Measurements from ENCODE around the gene KIF1B. TPM values are rescaled to one million over a fixed set of nuclear protein-coding genes. Genes with fewer than 3 reads are reported as not detected.

KIF1B gene
- total and polyA plus RNA-seq, 2 donors from 2014 or later, result 8.0 to 46.4 TPM

DNA sequence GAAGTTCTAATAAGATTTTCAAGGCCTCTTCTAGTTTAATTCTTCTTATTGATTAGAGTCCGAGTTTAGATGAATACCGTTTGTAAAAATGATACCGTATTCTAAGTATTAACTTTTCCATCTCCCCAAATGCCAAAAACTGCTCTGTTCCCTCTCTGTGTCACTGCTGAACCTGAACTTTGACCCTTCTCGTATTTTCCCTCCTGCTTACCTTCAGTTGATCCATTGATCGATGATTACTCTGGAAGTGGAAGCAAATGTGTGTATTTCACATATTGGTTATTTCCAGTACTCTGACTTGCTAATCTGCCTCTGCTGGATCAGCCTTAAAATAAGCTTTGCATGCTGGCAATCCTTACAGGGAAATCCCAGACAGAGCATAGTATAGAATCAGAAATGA, 68.5 kb downstream of the KIF1B start:
- Histone ChIP-seq H3K4me1 (ENCODE audit: control insufficient read depth in 2 of 3, insufficient read depth in 2 of 3, low read depth in 1 of 3, low read length in 3 of 3) (no peaks in the 10 kb centered on the region), H3K9ac (ENCODE audit: low read length in 3 of 3) (no peak overlapping the region), H3K27ac (ENCODE audit: low read depth in 2 of 2, low read length in 2 of 2) (no peak overlapping the region), H3K4me3 (ENCODE audit: low read length in 3 of 3) (no peak overlapping the region), H3K36me3 (ENCODE audit: control insufficient read depth in 2 of 3, insufficient read depth in 3 of 3, low read length in 3 of 3) (peaks cover 8 to 31% (median 11%) of the 10 kb centered on the region in 3 donors), H3K27me3 (ENCODE audit: control insufficient read depth, insufficient read depth, low read length) (no peaks in the 10 kb centered on the region), H3K9me3 (ENCODE audit: control insufficient read depth in 2 of 3, insufficient read depth in 1 of 3, low read length in 3 of 3) (no peaks in the 10 kb centered on the region)
- no peak for FAIRE-seq
- TF ChIP-seq, protein P1, sequence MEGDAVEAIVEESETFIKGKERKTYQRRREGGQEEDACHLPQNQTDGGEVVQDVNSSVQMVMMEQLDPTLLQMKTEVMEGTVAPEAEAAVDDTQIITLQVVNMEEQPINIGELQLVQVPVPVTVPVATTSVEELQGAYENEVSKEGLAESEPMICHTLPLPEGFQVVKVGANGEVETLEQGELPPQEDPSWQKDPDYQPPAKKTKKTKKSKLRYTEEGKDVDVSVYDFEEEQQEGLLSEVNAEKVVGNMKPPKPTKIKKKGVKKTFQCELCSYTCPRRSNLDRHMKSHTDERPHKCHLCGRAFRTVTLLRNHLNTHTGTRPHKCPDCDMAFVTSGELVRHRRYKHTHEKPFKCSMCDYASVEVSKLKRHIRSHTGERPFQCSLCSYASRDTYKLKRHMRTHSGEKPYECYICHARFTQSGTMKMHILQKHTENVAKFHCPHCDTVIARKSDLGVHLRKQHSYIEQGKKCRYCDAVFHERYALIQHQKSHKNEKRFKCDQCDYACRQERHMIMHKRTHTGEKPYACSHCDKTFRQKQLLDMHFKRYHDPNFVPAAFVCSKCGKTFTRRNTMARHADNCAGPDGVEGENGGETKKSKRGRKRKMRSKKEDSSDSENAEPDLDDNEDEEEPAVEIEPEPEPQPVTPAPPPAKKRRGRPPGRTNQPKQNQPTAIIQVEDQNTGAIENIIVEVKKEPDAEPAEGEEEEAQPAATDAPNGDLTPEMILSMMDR (IDR thresholded peaks at IDR 0.05; ENCODE audit: borderline replicate concordance, extremely low read depth, insufficient read depth), result no peak
- intact Hi-C loops (cut with DNase I), result no loop called here
- no peak for DNase-seq

DNA sequence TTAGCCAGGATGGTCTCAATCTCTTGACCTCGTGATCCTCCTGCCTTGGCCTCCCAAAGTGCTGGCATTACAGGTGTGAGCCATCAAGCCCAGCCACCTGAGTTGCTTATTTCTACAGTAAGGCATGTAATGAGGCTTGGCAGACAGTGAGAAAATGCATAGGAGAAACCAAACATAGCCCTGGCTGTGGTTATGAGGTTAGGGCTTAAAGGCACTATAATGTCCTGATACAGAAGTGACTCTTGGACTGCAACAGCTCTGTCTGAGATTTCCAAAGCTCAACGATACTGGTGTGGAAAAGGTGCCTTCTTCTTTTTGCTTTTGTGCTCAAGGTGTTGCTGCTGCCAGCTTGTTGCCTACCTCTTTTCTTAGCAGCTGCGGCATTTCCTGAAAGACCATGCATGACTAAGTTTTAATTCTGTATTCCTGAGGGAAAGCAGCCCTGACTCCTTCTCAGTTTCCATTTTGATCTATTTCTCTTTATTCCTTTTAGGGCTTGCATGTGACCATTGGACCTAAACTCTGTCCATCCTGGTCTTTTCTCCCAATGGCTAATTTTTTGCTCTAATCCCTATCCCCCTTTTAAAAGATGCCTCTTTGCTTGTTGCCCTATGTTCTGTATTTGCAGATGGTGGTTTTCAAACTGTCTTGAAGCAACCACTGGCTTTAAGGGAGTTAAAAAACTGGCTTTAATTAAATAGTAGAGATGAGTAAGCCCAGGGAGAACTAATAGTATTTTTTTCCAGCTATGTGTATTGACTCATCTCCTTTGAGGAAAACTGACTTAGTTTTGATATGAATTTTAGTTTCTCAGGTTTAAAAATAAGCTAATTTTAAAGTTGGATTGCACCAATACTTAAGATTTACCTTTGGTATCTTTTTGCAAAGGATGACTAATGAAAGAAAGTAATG, 70.3 kb downstream of the KIF1B start:
- Histone ChIP-seq H3K27ac (ENCODE audit: low read depth in 2 of 2, low read length in 2 of 2) (no peak overlapping the region), H3K36me3 (ENCODE audit: control insufficient read depth in 2 of 3, insufficient read depth in 3 of 3, low read length in 3 of 3) (peaks cover 8 to 31% (median 8%) of the 10 kb centered on the region in 3 donors), H3K27me3 (ENCODE audit: control insufficient read depth, insufficient read depth, low read length) (no peaks in the 10 kb centered on the region), H3K9me3 (ENCODE audit: control insufficient read depth in 2 of 3, insufficient read depth in 1 of 3, low read length in 3 of 3) (no peaks in the 10 kb centered on the region), H3K9ac (ENCODE audit: low read length in 3 of 3) (no peak overlapping the region), H3K4me1 (ENCODE audit: control insufficient read depth in 2 of 3, insufficient read depth in 2 of 3, low read depth in 1 of 3, low read length in 3 of 3) (no peaks in the 10 kb centered on the region), H3K4me3 (ENCODE audit: low read length in 3 of 3) (no peak overlapping the region)
- no peak for FAIRE-seq
- TF ChIP-seq, protein P1 (IDR thresholded peaks at IDR 0.05; ENCODE audit: borderline replicate concordance, extremely low read depth, insufficient read depth), result no peak
- intact Hi-C loops (cut with DNase I), result no loop called here
- peak in 2 of 5 donors; percentile 45 to 63 for DNase-seq

DNA sequence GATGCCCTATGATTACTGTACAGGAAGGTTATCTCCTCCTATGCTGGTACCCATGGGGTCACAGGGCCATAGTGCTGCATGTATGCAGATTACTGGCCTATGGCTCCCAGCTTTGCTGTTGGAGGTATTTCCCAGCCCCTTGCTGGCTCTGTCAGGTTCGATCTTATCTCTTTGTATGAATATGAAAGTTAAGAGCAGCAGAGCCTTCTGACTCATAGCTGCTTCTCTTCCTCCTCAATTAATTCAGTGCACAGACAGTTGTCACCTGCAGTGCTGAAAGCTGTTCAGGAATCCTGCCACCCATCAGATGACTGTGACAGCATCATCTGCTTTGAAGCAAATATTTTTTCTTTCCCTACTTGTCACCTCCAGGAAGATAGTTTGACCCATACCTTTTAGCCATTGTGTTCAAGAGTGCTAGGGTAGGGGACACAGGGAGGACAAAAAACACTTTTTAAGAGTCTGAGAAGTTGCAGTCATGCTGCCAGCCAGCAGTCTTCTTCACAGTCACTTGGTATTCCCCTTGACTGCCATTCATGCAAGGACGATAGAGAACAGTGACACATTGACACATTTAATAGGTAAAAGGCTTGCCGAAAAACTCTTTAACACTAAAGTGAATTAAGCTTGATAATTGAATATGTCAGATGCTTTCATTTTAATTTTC, 73.1 kb downstream of the KIF1B start:
- TF ChIP-seq, protein P1 (IDR thresholded peaks at IDR 0.05; ENCODE audit: borderline replicate concordance, extremely low read depth, insufficient read depth), result no peak
- intact Hi-C loops (cut with DNase I), result no loop called here
- DNase-seq (no peak), FAIRE-seq (no peak)
- Histone ChIP-seq H3K4me3 (ENCODE audit: low read length in 3 of 3) (no peak overlapping the region), H3K4me1 (ENCODE audit: control insufficient read depth in 2 of 3, insufficient read depth in 2 of 3, low read depth in 1 of 3, low read length in 3 of 3) (peaks cover 0 to 4% (median 0%) of the 10 kb centered on the region in 3 donors), H3K36me3 (ENCODE audit: control insufficient read depth in 2 of 3, insufficient read depth in 3 of 3, low read length in 3 of 3) (peaks cover 7 to 27% (median 8%) of the 10 kb centered on the region in 3 donors), H3K9ac (ENCODE audit: low read length in 3 of 3) (no peak overlapping the region), H3K27ac (ENCODE audit: low read depth in 2 of 2, low read length in 2 of 2) (no peak overlapping the region), H3K9me3 (ENCODE audit: control insufficient read depth in 2 of 3, insufficient read depth in 1 of 3, low read length in 3 of 3) (no peaks in the 10 kb centered on the region), H3K27me3 (ENCODE audit: control insufficient read depth, insufficient read depth, low read length) (no peaks in the 10 kb centered on the region)
